A549 (cell line): ENCODE measurements around the gene FBP1.

Source experiments
- ESRRA ChIP-seq: fragments of 150-350 bp; IDR thresholded peaks from 2 replicates; pipeline ENCODE4 v1.6.1; 2014; ENCODE audit warnings: mild to moderate bottlenecking, low read length, borderline replicate concordance
- HOXB13 ChIP-seq: fragments of 250-450 bp; sonication (Bioruptor Pico); IDR thresholded peaks from 2 replicates; pipeline ENCODE4 v1.5.0; 2020; ENCODE audit warnings: low read depth, mild to moderate bottlenecking, moderate library complexity
- HOXB5 ChIP-seq: fragments of 250-450 bp; sonication (Bioruptor Pico); IDR thresholded peaks from 2 replicates; pipeline ENCODE4 v1.5.0; 2020; ENCODE audit warnings: mild to moderate bottlenecking, moderate library complexity
- JUN ChIP-seq, 2 experiments: fragments of >200 bp; sonication (Bioruptor Twin); formaldehyde crosslinking; IDR thresholded peaks; 2 replicates in 1 of 2; 3 replicates in 1 of 2; pipeline ENCODE4 v1.6.1; 2016 to 2017
- KDM1A ChIP-seq: fragments of 200-600 bp; sonication (generic); IDR thresholded peaks from 2 replicates; pipeline ENCODE4 v1.6.1; 2016; ENCODE audit warnings: low read depth, mild to moderate bottlenecking
- POLR2A ChIP-seq: IDR thresholded peaks from 2 replicates; pipeline ENCODE4 v1.6.1; 2012; ENCODE audit warnings: mild to moderate bottlenecking, low read length
- RFX5 ChIP-seq: fragments of 450-650 bp; IDR thresholded peaks from 2 replicates; pipeline ENCODE4 v1.7.1; 2014; ENCODE audit warnings: antibody characterized with exemption, mild to moderate bottlenecking, moderate library complexity
- TP53 ChIP-seq: fragments of 250-450 bp; sonication (Bioruptor Pico); IDR thresholded peaks from 2 replicates; pipeline ENCODE4 v1.5.0; 2021; ENCODE audit warnings: mild to moderate bottlenecking, moderate library complexity
- ZC3H11A ChIP-seq: fragments of 450-650 bp; IDR thresholded peaks from 2 replicates; pipeline ENCODE4 v1.6.1; 2014; ENCODE audit warnings: antibody characterized with exemption, mild to moderate bottlenecking
- TF ChIP-seq, protein P1 (sequence below): fragments of 200-600 bp; sonication (generic); IDR thresholded peaks from 2 replicates; pipeline ENCODE4 v1.6.1; 2016; ENCODE audit warnings: antibody characterized with exemption, mild to moderate bottlenecking, moderate library complexity
- TF ChIP-seq, protein P2 (sequence below): fragments of >200 bp; sonication (Bioruptor Twin); formaldehyde crosslinking; IDR thresholded peaks from 3 replicates; pipeline ENCODE4 v1.5.1; 2016
- TF ChIP-seq, protein P3 (sequence below): IDR thresholded peaks from 2 replicates; pipeline ENCODE4 v1.6.1; 2012

DNA sequence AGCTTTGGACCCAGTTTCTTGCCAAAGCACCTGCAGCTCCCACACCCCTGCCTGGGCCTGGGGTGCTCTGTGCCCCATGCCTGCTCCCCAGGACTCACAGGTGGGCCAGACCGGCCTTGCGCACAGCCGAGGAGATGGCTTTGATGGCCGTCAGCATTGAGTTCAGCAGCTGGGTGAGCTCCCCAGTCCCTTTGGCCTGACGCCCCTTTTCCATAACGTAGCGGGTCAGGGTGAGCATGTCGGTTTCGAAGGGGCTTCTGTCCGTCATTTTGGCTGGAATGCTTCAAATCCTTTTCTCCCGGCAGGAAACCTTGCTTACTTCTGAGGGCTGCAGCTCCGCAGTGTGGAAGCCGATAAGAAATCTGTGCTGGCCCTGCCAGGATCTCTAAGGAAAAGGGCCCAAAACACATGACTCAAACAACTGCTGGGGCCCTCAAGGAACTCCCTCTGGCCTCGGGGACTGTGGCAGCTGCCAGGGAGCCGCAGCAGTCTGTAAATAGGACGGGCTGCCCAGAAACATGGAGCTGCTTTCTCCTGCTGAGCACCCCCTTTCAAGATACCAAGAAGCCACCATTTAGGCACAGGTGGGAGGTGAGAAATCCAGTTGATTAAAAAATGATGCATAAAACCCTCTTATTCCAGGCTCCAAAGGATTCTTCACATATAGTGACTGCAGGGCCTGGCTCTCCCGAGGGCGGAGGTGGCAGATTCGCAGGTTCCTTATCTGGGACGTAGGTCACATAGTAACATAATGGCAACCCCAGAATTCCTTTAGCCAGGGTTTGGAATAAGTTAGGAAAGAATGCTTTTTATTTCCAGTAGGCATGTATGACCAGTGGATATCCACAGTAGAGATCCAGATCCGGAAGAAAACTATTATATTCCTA is 45.6 kb downstream of the FBP1 start, which contains the start of gene FBP2:
- TF ChIP-seq POLR2A (no peak), HOXB5 (CRISPR knock-in tag) (no peak), ZC3H11A (no peak), KDM1A (no peak), RFX5 (no peak), JUN (IDR thresholded peaks at IDR 0.05) (no peak), HOXB13 (CRISPR knock-in tag) (no peak), TP53 (CRISPR knock-in tag) (no peak), ESRRA (no peak)
- TF ChIP-seq, protein P1, sequence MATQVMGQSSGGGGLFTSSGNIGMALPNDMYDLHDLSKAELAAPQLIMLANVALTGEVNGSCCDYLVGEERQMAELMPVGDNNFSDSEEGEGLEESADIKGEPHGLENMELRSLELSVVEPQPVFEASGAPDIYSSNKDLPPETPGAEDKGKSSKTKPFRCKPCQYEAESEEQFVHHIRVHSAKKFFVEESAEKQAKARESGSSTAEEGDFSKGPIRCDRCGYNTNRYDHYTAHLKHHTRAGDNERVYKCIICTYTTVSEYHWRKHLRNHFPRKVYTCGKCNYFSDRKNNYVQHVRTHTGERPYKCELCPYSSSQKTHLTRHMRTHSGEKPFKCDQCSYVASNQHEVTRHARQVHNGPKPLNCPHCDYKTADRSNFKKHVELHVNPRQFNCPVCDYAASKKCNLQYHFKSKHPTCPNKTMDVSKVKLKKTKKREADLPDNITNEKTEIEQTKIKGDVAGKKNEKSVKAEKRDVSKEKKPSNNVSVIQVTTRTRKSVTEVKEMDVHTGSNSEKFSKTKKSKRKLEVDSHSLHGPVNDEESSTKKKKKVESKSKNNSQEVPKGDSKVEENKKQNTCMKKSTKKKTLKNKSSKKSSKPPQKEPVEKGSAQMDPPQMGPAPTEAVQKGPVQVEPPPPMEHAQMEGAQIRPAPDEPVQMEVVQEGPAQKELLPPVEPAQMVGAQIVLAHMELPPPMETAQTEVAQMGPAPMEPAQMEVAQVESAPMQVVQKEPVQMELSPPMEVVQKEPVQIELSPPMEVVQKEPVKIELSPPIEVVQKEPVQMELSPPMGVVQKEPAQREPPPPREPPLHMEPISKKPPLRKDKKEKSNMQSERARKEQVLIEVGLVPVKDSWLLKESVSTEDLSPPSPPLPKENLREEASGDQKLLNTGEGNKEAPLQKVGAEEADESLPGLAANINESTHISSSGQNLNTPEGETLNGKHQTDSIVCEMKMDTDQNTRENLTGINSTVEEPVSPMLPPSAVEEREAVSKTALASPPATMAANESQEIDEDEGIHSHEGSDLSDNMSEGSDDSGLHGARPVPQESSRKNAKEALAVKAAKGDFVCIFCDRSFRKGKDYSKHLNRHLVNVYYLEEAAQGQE = no peak
- TF ChIP-seq, protein P2, sequence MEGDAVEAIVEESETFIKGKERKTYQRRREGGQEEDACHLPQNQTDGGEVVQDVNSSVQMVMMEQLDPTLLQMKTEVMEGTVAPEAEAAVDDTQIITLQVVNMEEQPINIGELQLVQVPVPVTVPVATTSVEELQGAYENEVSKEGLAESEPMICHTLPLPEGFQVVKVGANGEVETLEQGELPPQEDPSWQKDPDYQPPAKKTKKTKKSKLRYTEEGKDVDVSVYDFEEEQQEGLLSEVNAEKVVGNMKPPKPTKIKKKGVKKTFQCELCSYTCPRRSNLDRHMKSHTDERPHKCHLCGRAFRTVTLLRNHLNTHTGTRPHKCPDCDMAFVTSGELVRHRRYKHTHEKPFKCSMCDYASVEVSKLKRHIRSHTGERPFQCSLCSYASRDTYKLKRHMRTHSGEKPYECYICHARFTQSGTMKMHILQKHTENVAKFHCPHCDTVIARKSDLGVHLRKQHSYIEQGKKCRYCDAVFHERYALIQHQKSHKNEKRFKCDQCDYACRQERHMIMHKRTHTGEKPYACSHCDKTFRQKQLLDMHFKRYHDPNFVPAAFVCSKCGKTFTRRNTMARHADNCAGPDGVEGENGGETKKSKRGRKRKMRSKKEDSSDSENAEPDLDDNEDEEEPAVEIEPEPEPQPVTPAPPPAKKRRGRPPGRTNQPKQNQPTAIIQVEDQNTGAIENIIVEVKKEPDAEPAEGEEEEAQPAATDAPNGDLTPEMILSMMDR = no peak
- TF ChIP-seq, protein P3, sequence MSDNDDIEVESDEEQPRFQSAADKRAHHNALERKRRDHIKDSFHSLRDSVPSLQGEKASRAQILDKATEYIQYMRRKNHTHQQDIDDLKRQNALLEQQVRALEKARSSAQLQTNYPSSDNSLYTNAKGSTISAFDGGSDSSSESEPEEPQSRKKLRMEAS = no peak
